T-cell (primary cell): ENCODE data around the gene SFT2D1. TPM values are rescaled to one million over a fixed set of nuclear protein-coding genes. Genes with fewer than 3 reads are reported as not detected.

ENCODE experiments used
- ATAC-seq, 4 experiments: fragments of 200-7000 bp in 3 of 4; fragments of 150-1000 bp in 1 of 4; cut with Tn5 transposase; replicated peaks in 1 of 4; 1 replicate in 3 of 4; 2 replicates in 1 of 4; pipeline ENCODE4 v1.10.0; 2021; ENCODE audit warnings: moderate library complexity in 3 of 4, mild to moderate bottlenecking in 2 of 4, moderate number of reproducible peaks in 1 of 4
- CTCF ChIA-PET, 2 donors: fragments of 300-600 bp; sonication (Branson Sonifier 250); formaldehyde crosslinking; loops; one replicate each; lab custom pipeline; 2022; ENCODE audit warnings: antibody characterized with exemption in 2 of 2; lab: Charles Lee
- POLR2A ChIA-PET, 2 donors: fragments of 300-600 bp; sonication (Branson Sonifier 250); formaldehyde crosslinking; loops; one replicate each; lab custom pipeline; 2022; ENCODE audit warnings: antibody characterized with exemption in 2 of 2; lab: Charles Lee
- DNase-seq, 35 experiments: peaks; one replicate each; pipeline versions ENCODE4 v3.0.0 to v3.0.0-alpha.2; 2013 to 2023
- H3K27ac ChIP-seq: one replicate; pipeline ENCODE4 v1.5.1; 2013; ENCODE audit warnings: low read length
- H3K27me3 ChIP-seq, 2 experiments: replicated peaks in 1 of 2; 1 replicate in 1 of 2; 2 replicates in 1 of 2; pipeline versions ENCODE4 v1.6.1 to v1.7.0; 2013; ENCODE audit warnings: low read length in 1 of 2, mixed read lengths in 1 of 2; ENCODE audit not compliant: control insufficient read depth in 2 of 2, insufficient read depth in 2 of 2; ENCODE audit errors: extremely low read depth in 1 of 2
- H3K36me3 ChIP-seq, 2 donors: 1 replicate in 1 of 2; 2 replicates in 1 of 2; pipeline versions ENCODE4 v1.6.1 to v1.7.0; 2013; ENCODE audit warnings: low read length in 1 of 2; ENCODE audit not compliant: control insufficient read depth in 2 of 2, insufficient read depth in 1 of 2; ENCODE audit errors: extremely low read depth in 1 of 2
- H3K4me1 ChIP-seq, 2 experiments: 1 replicate in 1 of 2; 2 replicates in 1 of 2; pipeline versions ENCODE4 v1.6.1 to v1.7.0; 2013; ENCODE audit warnings: low read length in 2 of 2, mixed read lengths in 1 of 2; ENCODE audit not compliant: insufficient read depth in 2 of 2, control insufficient read depth in 1 of 2; ENCODE audit errors: extremely low read depth in 1 of 2
- H3K4me3 ChIP-seq, 2 donors: 1 replicate in 1 of 2; 2 replicates in 1 of 2; pipeline versions ENCODE4 v1.5.1 to v1.7.0; 2013; ENCODE audit warnings: mild to moderate bottlenecking in 2 of 2, low read length in 1 of 2, moderate library complexity in 1 of 2; ENCODE audit not compliant: control insufficient read depth in 1 of 2; ENCODE audit errors: extremely low read depth in 1 of 2
- H3K9me3 ChIP-seq: 2 replicates; pipeline ENCODE4 v1.7.0; 2013
- H3K27ac Mint-ChIP-seq, 2 donors: one replicate each; pipeline ENCODE4 v1.8.0; 2020 to 2021; ENCODE audit warnings: mild to moderate bottlenecking in 2 of 2, mixed read lengths in 2 of 2
- H3K27me3 Mint-ChIP-seq, 2 donors: one replicate each; pipeline ENCODE4 v1.8.0; 2021 to 2022; ENCODE audit warnings: mixed read lengths in 2 of 2
- H3K36me3 Mint-ChIP-seq: one replicate; pipeline ENCODE4 v1.8.0; 2021; ENCODE audit warnings: mixed read lengths
- H3K4me1 Mint-ChIP-seq, 3 donors: one replicate each; pipeline ENCODE4 v1.8.0; 2020 to 2022; ENCODE audit warnings: mixed read lengths in 3 of 3, mild to moderate bottlenecking in 1 of 3
- H3K4me3 Mint-ChIP-seq, 3 donors: one replicate each; pipeline ENCODE4 v1.8.0; 2020 to 2022; ENCODE audit warnings: mild to moderate bottlenecking in 3 of 3, mixed read lengths in 3 of 3, moderate library complexity in 3 of 3
- H3K9me3 Mint-ChIP-seq, 3 donors: one replicate each; pipeline ENCODE4 v1.8.0; 2020 to 2022; ENCODE audit warnings: mixed read lengths in 3 of 3
- WGBS: methylation state at CpG from one replicate; pipeline ENCODE4 v1.1.5; 2013; ENCODE audit warnings: missing lambda C conversion rate; ENCODE audit not compliant: insufficient coverage; 5-methylcytosine and 5-hydroxymethylcytosine counted together
- total RNA-seq, 35 experiments: library from RNA in 6 of 35; stranded (reverse) in 6 of 35; fragments of 120-200 nt in 1 of 35; gene quantifications; one replicate each; pipeline versions ENCODE4 v1.2.1 to v1.2.4 and lab custom pipeline; 2013 to 2026

The SFT2D1 gene
- total RNA-seq, 5 donors from 2014 or later (not counting 1 experiment from before 2014, with no cell fraction given), result 13.8 to 32.0 (median 24.6) TPM

- Mint-ChIP-seq H3K4me3 (peak overlapping the region in 2 of 3 donors; percentile 17 to 59), H3K27me3 (peaks cover 39 to 41% of the 10 kb centered on the region in 2 donors), H3K9me3 (no peaks in the 10 kb centered on the region), H3K4me1 (peaks cover 0 to 11% (median 2%) of the 10 kb centered on the region in 3 donors), H3K36me3 (no peaks in the 10 kb centered on the region), H3K27ac (no peak overlapping the region)
- peaks cover 4 to 42% of the 10 kb centered on the region in 2 experiments for H3K27me3 ChIP-seq
- ATAC-seq (no peak), DNase-seq (no peak)
- ChIA-PET CTCF (interaction anchor here in 1 of 2 donors (0.9 kb wide), 1 partner anchor 72 kb away, joined by 3 read pairs; no protein-coding TSS in a partner anchor), POLR2A (no interaction called here)
- H3K4me1 ChIP-seq, result peaks cover 5 to 17% of the 10 kb centered on the region in 2 experiments
- 97% methylated on average over 4 of the region's 11 CpGs for WGBS
- H3K4me3 ChIP-seq, result no peak overlapping the region
- H3K36me3 ChIP-seq, result no peaks in the 10 kb centered on the region
- H3K27ac ChIP-seq, result no peak overlapping the region
- H3K9me3 ChIP-seq, result no peaks in the 10 kb centered on the region
These were observed 33.4 kb downstream of the SFT2D1 start for GRCh38 chr6:166308769-166309589.

- peak within 1 kb of the TSS in 2 of 3 donors; percentile 45 to 73 for H3K4me3 Mint-ChIP-seq
- H3K4me1 Mint-ChIP-seq, result peaks cover 0 to 11% (median 2%) of the 10 kb centered on the region in 3 donors
- Histone ChIP-seq H3K27me3 (peaks cover 4 to 42% of the 10 kb centered on the region in 2 experiments), H3K36me3 (no peaks in the 10 kb centered on the region), H3K4me3 (peak within 1 kb of the TSS; percentile 17 to 62), H3K27ac (no peak within 1 kb of the TSS), H3K9me3 (no peaks in the 10 kb centered on the region), H3K4me1 (peaks cover 5 to 17% of the 10 kb centered on the region in 2 experiments)
- DNase-seq (peak in 3 of 35 experiments; percentile 6 to 9 (median 7)), ATAC-seq (peak; percentile 10 to 51 (median 48))
- CTCF ChIA-PET, result interaction anchor here in 1 of 2 donors (0.9 kb wide), 1 partner anchor 73 kb away, joined by 3 read pairs; no protein-coding TSS in a partner anchor
- 5% methylated on average over 73 of the region's 74 CpGs for WGBS
- H3K36me3 Mint-ChIP-seq, result no peaks in the 10 kb centered on the region
- H3K27ac Mint-ChIP-seq, result no peak within 1 kb of the TSS
- POLR2A ChIA-PET, result no interaction called here
- peaks cover 45 to 49% of the 10 kb centered on the region in 2 donors for H3K27me3 Mint-ChIP-seq
- H3K9me3 Mint-ChIP-seq, result no peaks in the 10 kb centered on the region
These were observed 34.1 kb downstream of the SFT2D1 start, which contains the start of gene PRR18 for GRCh38 chr6:166308033-166308768. TSS of gene PRR18 (minus strand) at chr6:166308392. CDS start at chr6:166308142, 250 bp downstream.

DNA sequence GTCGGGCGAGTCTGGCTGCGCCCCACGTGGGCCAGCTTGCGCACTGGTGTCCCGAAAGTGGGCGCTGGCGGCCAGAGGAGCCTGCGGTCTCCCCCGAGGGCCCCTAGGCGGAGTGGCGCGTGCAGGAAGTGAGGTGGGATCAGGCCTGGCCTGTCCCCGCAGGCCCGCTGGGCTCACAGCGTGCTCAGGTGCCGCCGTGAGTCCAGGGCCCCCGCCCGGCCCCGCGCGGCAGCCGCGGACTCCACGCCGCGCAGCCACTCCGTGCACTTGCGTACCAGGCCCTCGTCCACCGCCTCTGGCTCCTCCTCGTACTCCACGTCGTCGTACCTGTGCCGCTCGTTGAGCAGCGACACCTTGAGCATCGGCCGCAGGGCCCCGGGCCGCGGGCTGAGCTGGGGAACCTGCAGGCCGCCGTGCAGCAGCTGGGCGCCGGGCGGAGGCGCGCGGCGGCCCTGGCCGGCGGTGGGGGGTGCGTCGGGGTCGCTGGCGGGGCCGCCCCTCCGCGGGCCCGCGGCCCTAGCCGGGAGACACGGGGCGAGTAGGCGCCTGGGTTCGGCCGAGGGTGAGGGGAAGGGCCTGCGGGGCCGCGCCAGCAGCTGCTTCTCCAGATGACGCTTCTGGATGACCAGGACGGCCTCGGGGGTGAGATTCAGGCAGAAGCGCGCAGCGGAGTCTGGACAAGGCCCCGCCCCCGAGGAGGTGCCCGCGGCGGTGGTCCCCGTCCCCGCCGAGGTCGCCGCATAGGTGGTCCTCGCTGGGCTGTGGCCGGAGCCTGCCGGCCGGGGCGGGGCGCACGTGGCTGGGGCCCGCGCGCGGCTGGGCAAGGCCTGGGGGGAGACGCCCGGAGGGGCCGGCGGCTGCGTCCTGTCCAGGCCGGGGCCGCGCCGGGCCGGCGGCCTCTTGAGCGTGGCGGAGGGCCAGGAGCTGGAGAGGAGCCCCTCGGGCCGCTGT lies 35.0 kb downstream of the SFT2D1 start:
- Histone ChIP-seq H3K36me3 (no peaks in the 10 kb centered on the region), H3K9me3 (no peaks in the 10 kb centered on the region), H3K4me3 (peak overlapping the region in 1 of 2 donors; percentile 51), H3K27me3 (peaks cover 4 to 43% of the 10 kb centered on the region in 2 experiments), H3K27ac (no peak overlapping the region), H3K4me1 (peaks cover 5 to 17% of the 10 kb centered on the region in 2 experiments)
- 5% methylated on average over 115 of the region's 115 CpGs for WGBS
- Mint-ChIP-seq H3K27ac (no peak overlapping the region), H3K36me3 (no peaks in the 10 kb centered on the region), H3K27me3 (peaks cover 54 to 57% of the 10 kb centered on the region in 2 donors), H3K9me3 (no peaks in the 10 kb centered on the region), H3K4me1 (peaks cover 0 to 11% (median 2%) of the 10 kb centered on the region in 3 donors), H3K4me3 (peak overlapping the region in 2 of 3 donors; percentile 45 to 73)
- DNase-seq (peak in 7 of 35 experiments; percentile 8 to 27 (median 24)), ATAC-seq (peak; percentile 53 to 72 (median 62))
- ChIA-PET CTCF (interaction anchor here in 1 of 2 donors (1.0 kb wide), 1 partner anchor 93 kb away, joined by 3 read pairs; no protein-coding TSS in a partner anchor), POLR2A (no interaction called here)

DNA sequence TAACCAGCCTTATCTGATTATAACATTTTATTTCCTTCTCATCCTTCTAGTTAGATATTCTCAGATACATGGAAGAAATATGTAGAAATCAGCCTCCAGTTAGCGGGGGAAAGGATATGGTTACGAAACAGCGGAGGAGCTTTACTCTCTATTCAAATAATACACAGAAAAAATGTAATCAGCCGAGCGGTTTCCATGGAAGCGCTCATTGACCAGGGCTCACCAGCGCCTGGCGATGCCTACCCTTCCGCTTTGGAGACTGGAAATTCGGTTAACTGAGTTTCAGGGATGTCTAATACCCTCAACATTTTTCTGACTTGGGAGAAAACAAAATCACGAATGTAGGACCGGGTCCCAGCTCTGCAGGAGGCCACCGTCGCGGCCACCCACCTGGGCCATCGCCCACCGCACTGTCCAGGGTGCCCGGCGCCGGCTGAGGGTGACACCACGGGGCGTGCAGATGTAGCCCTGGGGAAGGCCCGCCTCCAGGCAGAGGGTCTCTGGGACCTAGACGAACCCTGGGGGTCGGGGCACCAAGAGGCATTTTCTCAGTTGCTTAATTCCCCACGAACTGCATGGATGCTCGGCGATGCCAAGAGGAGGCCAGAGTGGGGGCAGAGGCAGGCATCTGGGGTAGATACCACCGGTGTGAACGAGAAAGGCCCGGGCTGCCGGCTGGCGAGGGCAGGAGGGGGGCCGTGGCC lies 35.8 kb downstream of the SFT2D1 start:
- POLR2A ChIA-PET, result no interaction called here
- peaks cover 58 to 61% of the 10 kb centered on the region in 2 donors for H3K27me3 Mint-ChIP-seq
- CTCF ChIA-PET, result interaction anchor here in 1 of 2 donors (1.0 kb wide), 1 partner anchor 94 kb away, joined by 3 read pairs; no protein-coding TSS in a partner anchor
- Histone ChIP-seq H3K27ac (no peak overlapping the region), H3K27me3 (peaks cover 4 to 47% of the 10 kb centered on the region in 2 experiments), H3K36me3 (no peaks in the 10 kb centered on the region), H3K4me1 (peaks cover 5 to 17% of the 10 kb centered on the region in 2 experiments), H3K4me3 (peak overlapping the region in 1 of 2 donors; percentile 51), H3K9me3 (no peaks in the 10 kb centered on the region)
- H3K36me3 Mint-ChIP-seq, result no peaks in the 10 kb centered on the region
- no peaks in the 10 kb centered on the region for H3K9me3 Mint-ChIP-seq
- H3K4me1 Mint-ChIP-seq, result peaks cover 0 to 11% (median 2%) of the 10 kb centered on the region in 3 donors
- H3K27ac Mint-ChIP-seq, result no peak overlapping the region
- ATAC-seq (no peak), DNase-seq (no peak)
- 72% methylated on average over 31 of the region's 34 CpGs for WGBS
- H3K4me3 Mint-ChIP-seq, result peak overlapping the region; percentile 41 to 73 (median 59)

DNA sequence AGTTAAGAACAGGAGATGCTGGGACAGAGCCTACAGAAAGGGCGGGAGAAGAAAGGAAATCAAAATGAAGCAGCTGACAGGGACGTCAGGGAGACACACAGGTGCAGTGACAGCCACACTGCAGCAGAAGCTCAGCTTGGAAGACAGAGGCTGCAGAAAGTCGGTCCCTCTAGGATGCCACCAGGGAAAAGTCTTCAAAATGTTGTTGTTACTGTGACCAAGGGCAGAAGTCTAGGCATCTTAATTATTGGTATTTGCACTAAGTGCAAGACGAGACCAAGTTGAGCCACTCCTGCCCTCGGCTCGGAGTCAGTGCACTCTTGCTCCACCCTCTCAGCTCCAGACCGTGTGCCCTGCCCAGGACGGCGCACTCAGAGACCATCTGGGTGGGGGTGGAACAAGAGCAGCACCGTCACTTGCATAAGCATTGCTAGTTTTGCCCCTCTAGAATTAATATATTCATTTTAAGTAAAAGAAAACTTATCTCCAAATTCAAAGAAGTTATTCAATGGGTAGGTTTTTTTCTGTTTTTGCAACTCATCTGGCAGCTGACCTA lies 36.7 kb downstream of the SFT2D1 start:
- ChIA-PET POLR2A (no interaction called here), CTCF (no interaction called here)
- WGBS, result 79% methylated on average over 4 of the region's 10 CpGs
- Histone ChIP-seq H3K36me3 (no peaks in the 10 kb centered on the region), H3K27me3 (peaks cover 4 to 48% of the 10 kb centered on the region in 2 experiments), H3K4me1 (peaks cover 5 to 17% of the 10 kb centered on the region in 2 experiments), H3K27ac (no peak overlapping the region), H3K9me3 (no peaks in the 10 kb centered on the region), H3K4me3 (no peak overlapping the region)
- no peak for DNase-seq
- Mint-ChIP-seq H3K36me3 (no peaks in the 10 kb centered on the region), H3K4me3 (peak overlapping the region in 1 of 3 donors; percentile 73), H3K9me3 (no peaks in the 10 kb centered on the region), H3K27me3 (peaks cover 61 to 64% of the 10 kb centered on the region in 2 donors), H3K27ac (no peak overlapping the region), H3K4me1 (peaks cover 0 to 11% (median 2%) of the 10 kb centered on the region in 3 donors)
- no peak for ATAC-seq
